ENCODE measurements around the gene TEAD2. TPM values are rescaled to one million over a fixed set of nuclear protein-coding genes. Genes with fewer than 3 reads are reported as not detected.

The TEAD2 gene
- total RNA-seq, 4 donors from 2014 or later: 21.8 to 83.2 (median 48.5) TPM

GRCh38 chr19:49362929-49363267, 682 bp upstream of the TEAD2 start:
- H3K36me3 ChIP-seq: no peaks in the 10 kb centered on the region
- H3K9me3 ChIP-seq: no peaks in the 10 kb centered on the region
- H3K4me1 ChIP-seq: no peaks in the 10 kb centered on the region
- no peak for TF ChIP-seq POLR2A (IDR thresholded peaks at IDR 0.05)
- TF ChIP-seq CTCF (IDR thresholded peaks at IDR 0.05): no peak
- peak overlapping the region; percentile 95 to 96 for H3K27ac ChIP-seq
- DNase-seq: peak; percentile 65 to 67
- peak overlapping the region; percentile 74 to 96 for H3K4me3 ChIP-seq
- intact Hi-C loops (cut with DNase I; ENCODE audit: low total_unique reads): no loop called here
- no peaks in the 10 kb centered on the region for H3K27me3 ChIP-seq

DNA sequence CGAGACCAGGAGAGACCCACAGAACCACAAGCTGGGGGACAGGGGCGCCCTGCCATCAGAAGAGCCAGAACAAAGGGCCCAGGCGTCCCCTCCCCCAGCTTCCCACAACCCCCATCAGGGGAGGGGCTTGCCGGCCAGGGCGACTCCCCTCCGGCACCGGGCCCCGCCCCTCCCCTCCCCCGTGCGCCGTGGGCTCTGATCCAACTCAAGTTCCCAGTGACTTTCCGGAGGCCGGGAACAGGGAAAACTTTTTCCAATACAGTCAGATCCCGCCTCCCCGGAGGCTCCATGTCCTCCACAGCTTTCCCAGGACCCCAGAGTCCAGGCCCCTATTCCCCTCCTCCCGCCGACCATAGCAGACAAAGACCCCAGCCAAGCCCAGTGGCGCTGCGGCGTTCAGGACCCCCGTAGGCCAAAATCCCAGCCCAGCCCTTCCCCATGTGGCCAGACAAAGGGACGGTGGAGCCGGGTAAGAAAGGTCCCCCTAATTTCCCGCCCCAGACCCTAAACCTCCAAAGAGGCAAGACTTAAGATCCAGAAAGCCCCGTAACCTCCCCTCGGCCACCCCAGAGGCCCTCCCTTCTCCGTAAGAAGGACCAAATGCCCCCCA, 673 bp downstream of the TEAD2 start:
- Histone ChIP-seq H3K27ac (peak overlapping the region; percentile 95 to 96), H3K9me3 (no peaks in the 10 kb centered on the region), H3K4me3 (peak overlapping the region; percentile 74 to 96), H3K27me3 (no peaks in the 10 kb centered on the region), H3K4me1 (no peaks in the 10 kb centered on the region), H3K36me3 (no peaks in the 10 kb centered on the region)
- TF ChIP-seq POLR2A (IDR thresholded peaks at IDR 0.05) (peak; percentile 65 to 67), CTCF (IDR thresholded peaks at IDR 0.05) (peak in 1 of 4 experiments; percentile 16)
- peak; percentile 91 for DNase-seq
- intact Hi-C loops (cut with DNase I; ENCODE audit: low total_unique reads): no loop called here

DNA sequence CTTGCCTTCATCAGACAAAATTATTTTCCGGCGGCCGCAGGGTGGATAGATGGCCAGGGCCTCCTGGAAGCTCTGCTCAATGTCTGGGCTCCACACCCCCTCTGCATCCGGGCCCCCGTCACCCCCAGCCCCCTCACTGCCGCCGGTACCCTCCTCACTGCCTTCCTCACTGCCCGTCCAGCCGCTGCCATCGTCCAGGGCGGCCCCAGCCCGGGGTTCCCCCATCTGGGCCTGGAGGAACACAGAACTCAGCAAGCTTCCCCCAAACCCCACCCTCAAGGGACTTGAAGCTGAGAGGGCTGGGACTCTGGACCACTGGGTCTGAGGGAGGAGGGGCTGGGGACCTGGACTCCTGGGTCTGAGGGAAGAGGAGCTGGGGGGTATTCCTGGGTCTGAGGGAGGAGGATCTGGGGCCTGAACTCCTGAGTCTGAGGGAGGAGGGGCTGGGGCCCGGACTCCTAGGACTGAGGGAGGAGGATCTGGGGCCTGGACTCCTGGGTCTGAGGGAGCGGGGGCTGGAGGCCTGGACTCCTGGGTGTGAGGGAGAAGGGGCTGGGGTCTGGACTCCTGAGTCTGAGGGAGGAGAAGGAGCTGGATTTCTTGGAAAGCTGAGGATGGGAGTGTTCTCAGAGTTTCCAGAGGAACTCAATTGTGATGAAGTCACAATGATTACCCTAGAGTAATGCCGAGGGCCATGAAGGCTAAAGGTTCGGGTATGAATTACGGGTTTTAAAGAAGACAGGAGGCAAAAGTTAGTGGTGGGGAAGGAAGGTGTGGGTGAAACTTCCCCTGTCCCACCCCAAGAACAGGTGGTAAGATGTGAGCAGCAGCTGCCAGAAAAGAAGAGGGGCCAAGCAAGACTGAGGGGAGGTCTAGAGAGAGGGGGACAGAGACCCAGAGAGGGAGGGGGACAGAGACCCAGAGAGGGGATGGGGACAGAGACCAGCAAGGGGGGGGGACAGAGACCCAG, 2.1 kb downstream of the TEAD2 start:
- Histone ChIP-seq H3K27ac (peak overlapping the region; percentile 95 to 96), H3K36me3 (no peaks in the 10 kb centered on the region), H3K9me3 (no peaks in the 10 kb centered on the region), H3K4me1 (no peaks in the 10 kb centered on the region), H3K27me3 (no peaks in the 10 kb centered on the region), H3K4me3 (no peak overlapping the region)
- intact Hi-C loops (cut with DNase I; ENCODE audit: low total_unique reads): no loop called here
- TF ChIP-seq POLR2A (IDR thresholded peaks at IDR 0.05): no peak
- TF ChIP-seq CTCF (IDR thresholded peaks at IDR 0.05): no peak
- DNase-seq: peak in 1 of 2 donors; percentile 27

DNA sequence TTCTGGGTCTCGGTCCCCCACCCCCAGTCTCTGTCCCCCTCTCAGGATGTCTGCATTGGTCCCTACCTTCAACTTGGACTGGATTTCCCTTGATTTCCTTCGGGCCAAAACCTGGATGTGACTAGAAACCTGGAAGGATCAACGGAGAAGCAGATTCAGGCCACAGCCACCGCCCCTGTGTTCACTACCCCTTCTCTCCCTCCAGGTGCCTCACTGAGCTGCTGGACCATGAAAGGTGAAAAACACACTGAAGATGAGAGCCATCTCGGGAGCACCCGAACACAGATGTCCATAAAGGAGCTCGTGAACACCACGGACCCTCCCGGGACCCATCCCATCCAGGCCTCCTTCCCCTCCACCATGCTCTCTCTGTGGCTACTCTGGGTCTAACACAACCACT, 5.0 kb downstream of the TEAD2 start:
- Histone ChIP-seq H3K36me3 (no peaks in the 10 kb centered on the region), H3K4me1 (no peaks in the 10 kb centered on the region), H3K4me3 (no peak overlapping the region), H3K27me3 (no peaks in the 10 kb centered on the region), H3K9me3 (no peaks in the 10 kb centered on the region), H3K27ac (peak overlapping the region; percentile 22 to 55)
- TF ChIP-seq CTCF (IDR thresholded peaks at IDR 0.05): no peak
- TF ChIP-seq POLR2A (IDR thresholded peaks at IDR 0.05): no peak
- DNase-seq: no peak
- intact Hi-C loops (cut with DNase I; ENCODE audit: low total_unique reads): no loop called here

DNA sequence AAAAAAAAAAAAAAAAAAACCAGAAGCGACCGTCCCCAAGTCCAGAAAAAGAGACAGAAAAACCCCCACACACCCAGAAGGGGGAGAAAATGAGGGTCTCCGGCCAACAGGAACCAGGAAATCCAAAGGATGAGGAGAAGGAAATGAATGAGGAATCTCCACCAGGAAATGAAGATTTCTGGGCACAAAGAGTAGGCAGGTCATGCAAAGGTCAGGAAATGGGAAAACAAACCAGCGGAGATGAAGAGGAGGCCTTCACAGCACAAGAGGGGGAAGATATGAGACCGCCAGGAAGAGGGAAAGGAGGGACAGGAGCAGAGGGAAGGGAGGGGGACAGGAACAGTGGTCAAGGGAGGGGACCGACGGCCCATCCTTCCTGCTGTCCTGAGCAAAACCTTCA, 5.8 kb downstream of the TEAD2 start:
- Histone ChIP-seq H3K27me3 (no peaks in the 10 kb centered on the region), H3K4me3 (no peak overlapping the region), H3K9me3 (no peaks in the 10 kb centered on the region), H3K27ac (peak overlapping the region; percentile 22 to 55), H3K36me3 (no peaks in the 10 kb centered on the region), H3K4me1 (no peaks in the 10 kb centered on the region)
- DNase-seq: no peak
- intact Hi-C loops (cut with DNase I; ENCODE audit: low total_unique reads): no loop called here
- TF ChIP-seq POLR2A (IDR thresholded peaks at IDR 0.05): no peak
- TF ChIP-seq CTCF (IDR thresholded peaks at IDR 0.05): no peak
